ENCODE data around the gene FAM193B.
"Not testable (repeated sequence)": the region's sequence is repeated elsewhere in the genome, so short reads cannot be mapped to it uniquely, and the experiment has no call there.

FAM193B gene

GRCh38 chr5:177538876-177539275 lies 15.5 kb downstream of the FAM193B start:
- in situ Hi-C loops (cut with HindIII; ENCODE audit: low sequenced_read_pairs) = no loop called here

DNA sequence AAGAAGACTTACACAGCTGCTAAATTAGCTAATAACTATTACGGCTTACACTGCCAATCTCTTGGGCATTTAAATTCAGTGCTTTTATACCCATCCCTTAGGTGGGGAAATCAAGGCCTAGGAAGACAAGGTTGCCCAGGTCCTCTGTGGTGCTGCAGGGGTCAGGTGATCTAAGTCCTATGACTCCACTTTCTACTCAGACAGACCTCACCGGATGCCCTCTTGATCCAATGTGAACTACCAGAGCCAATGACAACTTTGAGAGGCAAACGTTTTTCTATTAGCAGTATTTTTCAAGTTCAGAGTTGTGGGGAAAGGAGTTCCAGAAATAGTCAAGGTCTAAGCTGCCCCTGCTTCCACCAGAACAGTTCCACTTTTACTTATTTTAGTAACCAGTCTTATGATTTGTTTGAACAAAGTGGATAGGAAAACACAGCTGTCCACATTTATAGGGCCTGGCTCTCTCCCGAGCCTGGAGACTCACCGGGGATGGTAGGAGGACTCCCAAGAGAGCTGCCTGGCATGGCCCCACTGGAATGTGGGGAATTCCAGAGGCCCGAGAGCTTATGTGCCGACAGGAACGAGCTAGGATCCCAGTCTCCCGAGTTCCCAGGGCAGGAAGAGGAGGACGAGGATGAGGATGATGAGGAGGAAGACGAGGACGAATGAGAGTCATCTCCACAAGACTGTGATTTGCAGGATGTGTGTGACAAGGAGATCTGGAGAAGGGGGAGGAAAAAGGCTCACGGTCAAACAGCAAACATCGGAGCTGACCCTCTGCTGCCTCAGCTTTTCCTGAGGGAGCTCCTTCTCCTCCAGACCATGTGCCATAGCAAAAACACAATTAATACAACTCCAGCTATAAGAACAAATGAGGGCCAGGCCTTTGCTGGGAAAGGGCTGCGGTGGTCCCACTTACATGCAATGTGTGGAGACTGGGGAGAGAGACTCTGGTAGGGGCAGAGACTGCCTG lies 16.7 kb downstream of the FAM193B start:
- in situ Hi-C loops (cut with HindIII; ENCODE audit: low sequenced_read_pairs) = no loop called here

GRCh38 chr5:177536386-177536785 lies 18.0 kb downstream of the FAM193B start:
- in situ Hi-C loops (cut with HindIII; ENCODE audit: low sequenced_read_pairs) = no loop called here

DNA sequence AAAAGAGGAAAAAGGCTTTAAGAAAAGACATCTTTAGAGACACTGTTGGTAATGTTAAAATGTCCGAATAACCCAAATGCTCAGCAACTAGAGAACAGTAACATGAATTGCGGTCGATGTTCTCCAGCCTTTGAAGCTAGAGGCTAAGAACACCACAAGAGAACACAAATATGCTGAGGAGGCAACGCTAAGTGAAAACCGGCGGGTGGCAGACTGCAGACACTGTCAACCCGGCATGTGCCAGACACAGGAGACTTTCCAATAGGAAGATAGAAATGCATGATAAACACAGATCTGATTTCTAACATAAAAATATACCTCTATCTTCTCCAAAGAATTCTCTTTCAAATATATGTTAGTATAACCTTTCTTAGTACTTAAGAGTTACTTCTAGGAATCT lies 19.2 kb downstream of the FAM193B start:
- in situ Hi-C loops (cut with HindIII; ENCODE audit: low sequenced_read_pairs) = no loop called here

DNA sequence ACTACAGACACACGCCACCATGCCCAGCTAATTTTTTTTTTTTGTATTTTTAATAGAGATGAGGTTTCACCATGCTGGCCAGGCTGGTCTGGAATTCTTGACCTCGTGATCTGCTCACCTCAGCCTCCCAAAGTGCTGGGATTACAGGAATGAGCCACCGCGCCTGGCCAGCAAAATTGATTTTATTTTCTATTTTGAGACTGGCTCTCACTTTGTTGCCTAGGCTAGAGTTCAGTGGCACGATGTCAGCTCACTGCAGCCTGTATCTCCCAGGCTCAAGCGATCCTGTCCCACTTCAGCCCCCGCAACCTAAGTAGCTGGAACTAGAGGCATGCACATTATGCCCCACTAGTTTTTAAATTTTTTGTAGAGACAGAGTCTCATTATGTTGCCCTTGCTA lies 19.9 kb downstream of the FAM193B start:
- in situ Hi-C loops (cut with HindIII; ENCODE audit: low sequenced_read_pairs) = not testable (repeated sequence)

- in situ Hi-C loops (cut with HindIII; ENCODE audit: low sequenced_read_pairs) = no loop called here
Observed at GRCh38 chr5:177531209-177531940, 23.0 kb downstream of the FAM193B start.

GRCh38 chr5:177530638-177531037 lies 23.7 kb downstream of the FAM193B start:
- in situ Hi-C loops (cut with HindIII; ENCODE audit: low sequenced_read_pairs) = no loop called here

GRCh38 chr5:177529247-177530203 lies 24.8 kb downstream of the FAM193B start:
- in situ Hi-C loops (cut with HindIII; ENCODE audit: low sequenced_read_pairs) = no loop called here

- in situ Hi-C loops (cut with HindIII; ENCODE audit: low sequenced_read_pairs) = no loop called here
Observed at GRCh38 chr5:177528631-177529030, 25.7 kb downstream of the FAM193B start.

GRCh38 chr5:177527595-177527994 lies 26.8 kb downstream of the FAM193B start:
- in situ Hi-C loops (cut with HindIII; ENCODE audit: low sequenced_read_pairs) = no loop called here

DNA sequence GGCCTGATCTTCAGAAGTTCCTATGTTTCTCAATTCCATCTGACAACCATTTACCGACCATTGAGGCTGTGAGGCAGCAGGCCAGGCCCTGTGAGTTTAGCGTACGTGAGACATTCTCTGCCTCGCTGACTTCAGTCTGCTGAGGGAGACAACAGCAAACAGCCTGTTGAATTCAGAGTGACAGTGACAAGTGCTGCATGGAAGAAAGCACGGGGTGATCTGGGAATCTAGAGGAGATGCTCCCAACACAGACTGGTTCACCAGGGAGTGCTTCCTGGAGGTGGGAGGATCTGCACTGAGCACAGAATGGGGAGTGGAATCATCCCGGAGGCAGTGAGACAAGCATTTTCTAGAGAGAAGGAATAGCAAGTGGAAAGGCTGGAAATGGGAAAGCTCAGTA lies 27.6 kb downstream of the FAM193B start:
- in situ Hi-C loops (cut with HindIII; ENCODE audit: low sequenced_read_pairs) = no loop called here

DNA sequence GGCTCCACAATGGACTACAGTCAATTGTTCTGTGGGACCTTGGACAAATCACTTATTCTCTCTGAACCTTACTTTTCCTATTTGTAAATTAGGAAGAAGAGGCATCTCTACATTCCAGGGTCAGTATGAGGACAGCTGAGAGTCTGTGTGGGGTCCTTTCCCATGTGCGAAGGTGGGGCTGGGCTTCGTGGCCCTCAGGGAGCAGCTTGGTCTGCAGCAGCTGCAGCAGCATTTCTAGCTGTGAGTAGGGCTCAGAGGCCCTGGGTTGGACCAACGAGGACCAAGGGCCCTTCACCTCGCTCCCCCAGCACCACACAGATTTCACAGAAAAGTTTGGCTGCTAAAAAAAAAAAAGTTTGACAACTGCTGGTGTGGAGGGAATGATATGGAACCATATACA lies 28.2 kb downstream of the FAM193B start:
- in situ Hi-C loops (cut with HindIII; ENCODE audit: low sequenced_read_pairs) = no loop called here

GRCh38 chr5:177524941-177525655 lies 29.3 kb downstream of the FAM193B start:
- in situ Hi-C loops (cut with HindIII; ENCODE audit: low sequenced_read_pairs) = no loop called here

DNA sequence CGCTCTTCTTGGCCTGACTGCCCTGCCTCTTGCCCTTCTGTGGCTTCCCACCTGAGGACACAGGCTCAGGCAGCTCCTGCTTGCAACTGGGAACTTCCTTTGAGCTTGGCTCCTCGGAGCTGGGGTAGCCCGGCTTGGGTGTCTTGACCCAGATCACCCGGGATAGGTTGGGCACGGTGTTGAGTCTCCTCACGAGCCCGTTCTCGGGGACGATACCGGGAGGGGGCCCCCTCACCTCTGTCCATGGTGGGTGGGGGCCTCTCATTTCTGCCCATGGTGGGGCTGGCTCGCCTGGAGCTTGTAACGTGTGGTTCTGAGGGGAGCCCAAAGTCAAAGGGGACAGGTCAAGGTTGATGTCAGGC lies 29.8 kb downstream of the FAM193B start:
- in situ Hi-C loops (cut with HindIII; ENCODE audit: low sequenced_read_pairs) = no loop called here

DNA sequence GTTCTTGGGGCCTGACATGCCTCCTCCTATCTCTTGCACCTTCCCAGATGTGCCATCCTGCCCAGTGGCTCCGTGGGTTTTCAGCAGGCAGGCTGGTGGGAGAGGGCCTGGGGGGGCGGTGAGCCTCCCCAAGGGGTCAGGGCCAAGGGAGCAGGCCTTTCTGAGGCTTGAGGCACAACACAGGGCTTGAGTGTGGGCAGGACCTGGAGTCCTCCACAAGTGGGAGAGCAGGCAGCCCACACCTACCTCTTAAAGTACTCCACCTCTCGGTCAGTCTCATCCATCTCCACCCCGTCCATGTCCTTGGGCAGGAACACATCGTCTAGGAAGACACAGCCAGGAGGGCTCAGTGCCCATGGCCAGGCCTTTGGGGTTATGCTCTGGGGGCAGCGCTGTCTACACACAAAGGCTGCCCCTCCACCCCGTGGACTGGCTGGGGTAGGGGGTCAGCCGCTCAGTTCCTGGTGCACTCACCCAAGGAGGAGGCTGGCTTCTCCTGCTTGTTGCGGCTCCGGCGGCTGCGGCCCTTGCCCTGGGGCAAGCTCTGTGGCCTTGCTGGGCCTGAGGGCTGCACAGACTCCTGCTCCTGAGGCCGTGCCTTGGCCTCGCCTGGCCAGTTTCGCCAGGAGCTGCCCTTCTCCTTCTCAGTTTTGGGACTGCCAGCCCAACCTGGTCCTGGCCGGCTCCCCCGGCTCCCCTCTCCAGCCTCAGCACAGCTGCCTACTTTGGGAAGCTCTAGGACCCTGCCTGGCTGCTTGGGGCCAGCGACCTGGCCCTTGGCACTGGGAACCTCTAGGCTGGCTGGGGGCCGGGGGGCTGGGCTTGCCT lies 30.4 kb downstream of the FAM193B start:
- in situ Hi-C loops (cut with HindIII; ENCODE audit: low sequenced_read_pairs) = no loop called here

DNA sequence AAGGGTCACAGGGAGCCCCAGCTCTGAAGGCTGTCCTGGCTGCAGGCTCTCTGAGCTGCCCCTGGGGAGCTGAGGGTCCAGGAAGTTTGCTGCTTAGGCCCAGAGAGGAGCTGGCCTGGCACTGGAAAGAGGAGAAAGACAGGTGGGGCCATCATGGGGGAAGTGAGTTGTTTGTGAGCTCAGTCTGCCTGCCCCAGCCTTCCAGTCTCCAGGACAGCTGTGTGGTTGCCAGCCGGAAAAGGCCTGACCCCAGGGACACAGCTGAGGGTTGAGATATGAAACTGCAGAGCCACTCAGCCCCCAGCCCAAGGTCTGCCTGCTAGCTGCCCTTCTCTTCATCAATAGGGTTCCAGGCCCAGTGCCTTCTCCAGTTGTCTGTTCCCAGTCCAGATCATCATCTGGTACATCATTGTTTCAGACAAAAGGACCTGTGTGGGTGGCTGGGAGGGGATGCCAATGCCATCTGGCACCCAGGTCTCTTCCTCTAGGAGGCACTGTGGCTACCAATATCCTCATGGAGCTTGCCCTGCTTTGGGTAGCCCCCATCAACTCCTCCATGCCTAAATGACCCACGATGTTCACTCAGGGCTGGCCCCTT lies 33.3 kb downstream of the FAM193B start:
- in situ Hi-C loops (cut with HindIII; ENCODE audit: low sequenced_read_pairs) = no loop called here

DNA sequence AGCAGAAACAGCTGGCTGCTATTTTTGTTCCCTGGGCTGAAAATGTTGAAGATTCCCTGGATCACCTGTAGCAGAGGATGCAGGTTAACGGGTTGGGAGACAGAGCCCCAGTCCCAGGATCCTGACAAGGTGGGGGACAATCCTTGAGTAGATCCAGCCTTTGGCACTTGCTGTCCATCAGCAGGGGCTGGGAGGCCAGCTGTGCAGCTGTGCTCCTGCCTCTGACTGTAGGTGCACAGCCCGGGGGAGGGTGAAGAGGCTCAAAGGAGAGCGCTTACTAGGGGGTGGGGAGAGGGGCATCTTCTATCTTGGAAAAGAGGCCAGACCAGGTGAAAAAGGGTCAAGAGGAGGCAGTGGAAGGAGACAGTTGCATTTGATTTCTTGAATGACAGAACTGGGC lies 34.1 kb downstream of the FAM193B start:
- in situ Hi-C loops (cut with HindIII; ENCODE audit: low sequenced_read_pairs) = no loop called here

DNA sequence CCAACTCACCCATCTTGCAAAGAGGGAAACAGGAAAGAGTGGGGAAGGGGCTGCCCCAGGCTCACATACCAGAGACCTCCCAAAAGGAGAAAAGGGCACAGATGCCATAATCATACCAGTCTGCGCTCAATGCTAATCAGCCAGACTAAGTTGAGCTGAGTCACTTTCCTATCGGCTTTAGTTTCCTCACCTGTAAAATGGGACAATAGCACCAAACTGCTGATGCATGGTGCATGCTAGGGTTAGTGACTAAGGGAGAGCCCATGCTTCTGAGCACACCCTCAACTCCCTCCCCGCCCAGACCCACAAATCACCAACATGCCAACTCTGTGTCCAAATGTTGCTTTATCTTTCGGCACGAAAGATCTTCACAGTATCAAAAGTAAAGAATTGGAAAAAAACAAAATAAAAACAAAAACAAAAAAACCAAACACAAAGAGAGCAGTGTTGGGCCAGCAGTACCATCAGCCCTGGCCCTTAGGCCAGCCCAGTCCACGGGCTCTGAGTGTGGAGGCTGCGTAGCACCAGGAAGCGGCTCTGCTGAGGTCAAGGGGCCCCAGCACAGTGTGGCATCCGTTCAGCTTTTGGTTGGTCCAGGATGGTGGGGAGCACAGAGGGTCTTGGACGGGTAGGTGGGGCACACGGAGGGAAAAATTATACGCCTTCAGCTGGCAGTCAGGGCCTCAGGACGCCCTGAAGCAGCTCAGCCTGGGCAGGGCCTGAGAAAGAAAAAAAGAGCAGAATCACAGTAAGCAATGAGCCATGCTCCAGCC lies 34.7 kb downstream of the FAM193B start:
- in situ Hi-C loops (cut with HindIII; ENCODE audit: low sequenced_read_pairs) = no loop called here
